GM12878 (cell line): Measurements from ENCODE around the gene RAPGEF4. TPM values are rescaled to one million over a fixed set of nuclear protein-coding genes. Genes with fewer than 3 reads are reported as not detected.

Source experiments
- ATAC-seq: fragments of 200-7000 bp; cut with Tn5 transposase; 3 replicates; pipeline ENCODE4 v1.9.1; 2020; ENCODE audit warnings: mild to moderate bottlenecking, moderate library complexity
- BruUV-seq: library from RNA; stranded (reverse); fragments of 400-500 nt; replicated peaks from 2 replicates; lab custom pipeline; 2021; lab: Mats Ljungman, UMichigan
- CTCF ChIA-PET: fragments of 300-600 bp; sonication (Branson Sonifier 250); formaldehyde crosslinking; extraction: SDS; loops from one replicate; lab custom pipeline; 2021; ENCODE audit warnings: inconsistent platforms; lab: Yijun Ruan, JAX
- POLR2A ChIA-PET: fragments of 350-600 bp; formaldehyde crosslinking; extraction: SDS; loops from one replicate; lab custom pipeline; 2021; ENCODE audit warnings: inconsistent platforms; lab: Charles Lee
- RAD21 ChIA-PET: fragments of 300-600 bp; sonication (Branson Sonifier 250); formaldehyde crosslinking; loops from one replicate; lab custom pipeline; 2023; ENCODE audit warnings: antibody characterized with exemption; ENCODE audit not compliant: unreplicated experiment; lab: Charles Lee
- SMC1A ChIA-PET: fragments of 300-600 bp; sonication (Branson Sonifier 250); formaldehyde crosslinking; loops from one replicate; lab custom pipeline; 2023; ENCODE audit not compliant: unreplicated experiment, uncharacterized antibody; lab: Charles Lee
- DNase-seq: peaks from one replicate; pipeline ENCODE4 v3.0.0-alpha.2; 2011; ENCODE audit warnings: low read depth, low spot score
- FAIRE-seq: peaks from 3 replicates; lab custom pipeline; 2011; peaks lifted over from hg19 to GRCh38; lab: Jason Lieb, UNC
- H2AFZ ChIP-seq: 2 replicates; pipeline ENCODE4 v1.6.0; 2011; ENCODE audit warnings: low read depth, low read length, control low read depth; ENCODE audit not compliant: control insufficient read depth
- H3K27ac ChIP-seq: 2 replicates; pipeline ENCODE4 v1.5.1; 2011; ENCODE audit warnings: control low read depth; ENCODE audit not compliant: control insufficient read depth, insufficient read depth
- H3K27me3 ChIP-seq, 2 experiments: replicated peaks in 1 of 2; 2 replicates each; pipeline versions ENCODE4 v1.6.0 to v1.6.1; 2011; ENCODE audit warnings: low read length in 1 of 2; ENCODE audit not compliant: control insufficient read depth in 2 of 2, insufficient read depth in 2 of 2
- H3K36me3 ChIP-seq, 2 experiments: 2 replicates each; pipeline ENCODE4 v1.5.1; 2011; ENCODE audit warnings: low read length in 1 of 2; ENCODE audit not compliant: control insufficient read depth in 2 of 2, insufficient read depth in 2 of 2
- H3K4me1 ChIP-seq: 2 replicates; pipeline ENCODE4 v1.6.1; 2011; ENCODE audit warnings: mild to moderate bottlenecking, low read length, moderate library complexity, mixed read lengths; ENCODE audit not compliant: control insufficient read depth, insufficient read depth
- H3K4me2 ChIP-seq: 2 replicates; pipeline ENCODE4 v1.6.0; 2011; ENCODE audit warnings: control low read depth; ENCODE audit not compliant: control insufficient read depth, insufficient read depth
- H3K4me3 ChIP-seq: fragments of 200-600 bp; sonication (generic); 2 replicates; pipeline ENCODE4 v1.5.1; 2016
- H3K79me2 ChIP-seq: 2 replicates; pipeline ENCODE4 v1.6.0; 2011; ENCODE audit warnings: low read length; ENCODE audit not compliant: control insufficient read depth, insufficient read depth
- H3K9ac ChIP-seq: 2 replicates; pipeline ENCODE4 v1.8.0; 2011; ENCODE audit warnings: low read length, control low read depth, mixed read lengths; ENCODE audit not compliant: control insufficient read depth, insufficient read depth
- H3K9me3 ChIP-seq: replicated peaks from 3 replicates; pipeline ENCODE4 v1.5.1; 2011; ENCODE audit warnings: mild to moderate bottlenecking, low read length; ENCODE audit not compliant: control insufficient read depth, insufficient read depth
- H4K20me1 ChIP-seq: 2 replicates; pipeline ENCODE4 v1.6.0; 2011; ENCODE audit not compliant: control insufficient read depth, insufficient read depth
- CREB1 ChIP-seq: IDR thresholded peaks from 2 replicates; pipeline ENCODE4 v1.6.1; 2012; ENCODE audit warnings: low read depth, mild to moderate bottlenecking, inconsistent platforms
- CUX1 ChIP-seq: IDR thresholded peaks from 2 replicates; pipeline ENCODE4 v1.6.1; 2012; ENCODE audit warnings: improper control_type of control experiment, low read depth, low read length; ENCODE audit not compliant: insufficient replicate concordance
- IKZF2 ChIP-seq, 2 experiments: fragments of 450-650 bp; IDR thresholded peaks; 2 replicates each; pipeline ENCODE4 v1.6.1; 2017; ENCODE audit warnings: mild to moderate bottlenecking in 2 of 2, moderate library complexity in 2 of 2
- MYB ChIP-seq: fragments of 150-350 bp; IDR thresholded peaks from 2 replicates; pipeline ENCODE4 v1.6.1; 2014; ENCODE audit warnings: mild to moderate bottlenecking, low read depth, low read length, borderline replicate concordance
- SREBF1 ChIP-seq: IDR thresholded peaks from 2 replicates; pipeline ENCODE4 v1.6.1; 2012; ENCODE audit warnings: mild to moderate bottlenecking, low read length
- ZBED1 ChIP-seq: IDR thresholded peaks from 2 replicates; pipeline ENCODE4 v1.6.1; 2016; ENCODE audit warnings: borderline replicate concordance
- ZNF24 ChIP-seq: fragments of 450-650 bp; IDR thresholded peaks from 2 replicates; pipeline ENCODE4 v1.6.1; 2017; ENCODE audit warnings: antibody characterized with exemption, mild to moderate bottlenecking
- WGBS: methylation state at CpG from one replicate; pipeline ENCODE4 v1.1.6; 2016; ENCODE audit warnings: low lambda C conversion rate; ENCODE audit not compliant: insufficient replicate concordance, insufficient coverage; ENCODE audit errors: missing lambda C conversion rate; 5-methylcytosine and 5-hydroxymethylcytosine counted together
- in situ Hi-C: fragments of 300-500 bp; cut with MboI; formaldehyde crosslinking; loops from 9 replicates; pipeline ENCODE4 v1.14.3; 2018; ENCODE audit warnings: mixed read lengths
- intact Hi-C: fragments of 100-400 bp; cut with micrococcal nuclease; formaldehyde crosslinking; loops from one replicate; pipeline ENCODE4 v1.14.2; 2022; ENCODE audit not compliant: unreplicated experiment
- polyA plus RNA-seq, 11 experiments: library from polyadenylated mRNA; depleted of rRNA in 4 of 11; unstranded in 6 of 11; stranded (reverse) in 5 of 11; fragments of >200 nt; fragmentation: Nextera tagmentation in 4 of 11; fragmentation: Illumina TruSeq in 1 of 11; extraction: Ambion mirVana in 4 of 11; extraction: Trizol in 1 of 11; gene quantifications; 1 replicate in 1 of 11; 2 replicates in 10 of 11; pipeline versions ENCODE4 v1.2.1 to v1.2.3, GENCODE V29; 2011 to 2016; ENCODE audit warnings: inconsistent platforms in 2 of 11, missing spikeins in 2 of 11, low read depth in 1 of 11
- total RNA-seq, 4 experiments: library from RNA; depleted of rRNA in 3 of 4; stranded (reverse); fragments of >200 nt in 3 of 4; fragmentation: Illumina TruSeq in 1 of 4; extraction: Trizol in 1 of 4; gene quantifications; 2 replicates each; pipeline versions ENCODE4 v1.2.1 to v1.2.3, GENCODE V29; 2013 to 2021
- TF ChIP-seq, protein P1 (sequence below): fragments of 450-650 bp; IDR thresholded peaks from 2 replicates; pipeline ENCODE4 v1.6.1; 2016; ENCODE audit warnings: mild to moderate bottlenecking
- TF ChIP-seq, protein P2 (sequence below): IDR thresholded peaks from 2 replicates; pipeline ENCODE4 v1.6.1; 2011; ENCODE audit warnings: mild to moderate bottlenecking, low read depth, low read length, moderate library complexity; ENCODE audit not compliant: insufficient replicate concordance

RAPGEF4 gene
- total and polyA plus RNA-seq, 10 of the 15 experiments (the other 5 are each of a cell fraction or from before 2014, with no cell fraction given), result 0.18 TPM; not detected in 8

DNA sequence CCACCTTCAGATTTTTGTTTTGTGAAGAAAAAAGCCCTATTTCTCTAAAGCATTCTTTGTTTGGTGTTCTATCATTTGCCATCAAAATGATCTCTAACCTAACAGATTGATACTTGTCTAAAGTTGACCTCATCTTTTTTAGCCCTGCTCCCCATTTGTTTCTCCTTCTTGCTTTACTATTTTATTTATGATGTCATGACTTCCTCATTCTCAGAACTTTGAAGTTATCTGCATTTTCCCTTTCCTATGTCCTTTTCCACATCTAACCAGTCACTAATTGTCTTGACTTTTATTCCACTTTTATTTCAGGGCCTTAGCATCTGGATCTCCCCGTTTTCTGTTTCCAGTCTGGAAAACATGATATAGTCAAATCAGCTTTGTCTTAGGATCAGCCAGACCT, 8.3 kb downstream of the RAPGEF4 start:
- Histone ChIP-seq H3K27me3 (0 out of 4 replicates have a peak, but pooled peaks cover 0 to 3% of the 10 kb centered on the region in 2 experiments), H3K27ac (no peak overlapping the region), H4K20me1 (no peaks in the 10 kb centered on the region), H2AFZ (no peak overlapping the region), H3K4me1 (no peaks in the 10 kb centered on the region), H3K36me3 (no peaks in the 10 kb centered on the region), H3K9ac (no peak overlapping the region), H3K4me3 (no peak overlapping the region), H3K4me2 (no peak overlapping the region), H3K79me2 (no peaks in the 10 kb centered on the region), H3K9me3 (no peaks in the 10 kb centered on the region)
- SMC1A ChIA-PET, result no interaction called here
- no peak for ATAC-seq
- TF ChIP-seq, protein P1, sequence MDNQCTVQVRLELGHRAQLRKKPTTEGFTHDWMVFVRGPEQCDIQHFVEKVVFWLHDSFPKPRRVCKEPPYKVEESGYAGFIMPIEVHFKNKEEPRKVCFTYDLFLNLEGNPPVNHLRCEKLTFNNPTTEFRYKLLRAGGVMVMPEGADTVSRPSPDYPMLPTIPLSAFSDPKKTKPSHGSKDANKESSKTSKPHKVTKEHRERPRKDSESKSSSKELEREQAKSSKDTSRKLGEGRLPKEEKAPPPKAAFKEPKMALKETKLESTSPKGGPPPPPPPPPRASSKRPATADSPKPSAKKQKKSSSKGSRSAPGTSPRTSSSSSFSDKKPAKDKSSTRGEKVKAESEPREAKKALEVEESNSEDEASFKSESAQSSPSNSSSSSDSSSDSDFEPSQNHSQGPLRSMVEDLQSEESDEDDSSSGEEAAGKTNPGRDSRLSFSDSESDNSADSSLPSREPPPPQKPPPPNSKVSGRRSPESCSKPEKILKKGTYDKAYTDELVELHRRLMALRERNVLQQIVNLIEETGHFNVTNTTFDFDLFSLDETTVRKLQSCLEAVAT, result no peak
- TF ChIP-seq, protein P2, sequence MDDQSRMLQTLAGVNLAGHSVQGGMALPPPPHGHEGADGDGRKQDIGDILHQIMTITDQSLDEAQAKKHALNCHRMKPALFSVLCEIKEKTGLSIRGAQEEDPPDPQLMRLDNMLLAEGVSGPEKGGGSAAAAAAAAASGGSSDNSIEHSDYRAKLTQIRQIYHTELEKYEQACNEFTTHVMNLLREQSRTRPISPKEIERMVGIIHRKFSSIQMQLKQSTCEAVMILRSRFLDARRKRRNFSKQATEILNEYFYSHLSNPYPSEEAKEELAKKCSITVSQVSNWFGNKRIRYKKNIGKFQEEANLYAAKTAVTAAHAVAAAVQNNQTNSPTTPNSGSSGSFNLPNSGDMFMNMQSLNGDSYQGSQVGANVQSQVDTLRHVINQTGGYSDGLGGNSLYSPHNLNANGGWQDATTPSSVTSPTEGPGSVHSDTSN, result no peak
- TF ChIP-seq ZNF24, result no peak
- DNase-seq, result no peak
- POLR2A ChIA-PET, result no interaction called here
- BruUV-seq, result no TSS peak
- no peak for FAIRE-seq
- RAD21 ChIA-PET, result no interaction called here
- CTCF ChIA-PET, result no interaction called here
- intact Hi-C loops (no loop called here), in situ Hi-C loops (no loop called here)
- WGBS, result 4% methylated on average over 1 of the region's 1 CpG

GRCh38 chr2:172745636-172746035, 10.0 kb downstream of the RAPGEF4 start:
- Histone ChIP-seq H3K9me3 (no peaks in the 10 kb centered on the region), H3K27me3 (0 out of 4 replicates have a peak, but pooled peaks cover 0 to 3% of the 10 kb centered on the region in 2 experiments), H4K20me1 (no peaks in the 10 kb centered on the region), H3K27ac (no peak overlapping the region), H3K4me3 (no peak overlapping the region), H3K9ac (no peak overlapping the region), H2AFZ (no peak overlapping the region), H3K79me2 (no peaks in the 10 kb centered on the region), H3K4me2 (no peak overlapping the region), H3K36me3 (no peaks in the 10 kb centered on the region), H3K4me1 (no peaks in the 10 kb centered on the region)
- ChIA-PET RAD21 (no interaction called here), SMC1A (no interaction called here), POLR2A (no interaction called here), CTCF (no interaction called here)
- ATAC-seq (no peak), FAIRE-seq (no peak), DNase-seq (no peak)
- 0% methylated on average over 1 of the region's 1 CpG for whole genome bisulfite sequencing
- intact Hi-C loops, result no loop called here
- no TSS peak for BruUV-seq
- in situ Hi-C loops, result no loop called here
- TF ChIP-seq ZBED1, result no peak
- no peak for TF ChIP-seq CREB1
- no peak for TF ChIP-seq SREBF1
- no peak for TF ChIP-seq CUX1
- TF ChIP-seq MYB, result no peak
- no peak for TF ChIP-seq IKZF2 (IDR thresholded peaks at IDR 0.05)
